Neutrophil (primary cell): Measurements from ENCODE around the gene POLA1.

Experiments
- H3K27ac ChIP-seq: fragments of 200-600 bp; sonication (generic); 2 replicates; pipeline ENCODE4 v1.5.1; 2016; ENCODE audit warnings: mild to moderate bottlenecking, moderate library complexity
- H3K27me3 ChIP-seq: fragments of 200-600 bp; sonication (generic); 2 replicates; pipeline ENCODE4 v1.6.0; 2016; ENCODE audit warnings: mild to moderate bottlenecking
- H3K36me3 ChIP-seq: fragments of 200-600 bp; sonication (generic); 2 replicates; pipeline ENCODE4 v1.5.1; 2017
- H3K4me1 ChIP-seq, 2 experiments: fragments of 200-600 bp in 1 of 2; sonication (generic) in 1 of 2; 1 replicate in 1 of 2; 2 replicates in 1 of 2; pipeline versions ENCODE4 v1.5.1 to v1.6.1; 2013 to 2016; ENCODE audit warnings: low read depth in 1 of 2, low read length in 1 of 2, mild to moderate bottlenecking in 1 of 2, moderate library complexity in 1 of 2; ENCODE audit not compliant: control insufficient read depth in 1 of 2, insufficient read depth in 1 of 2
- H3K4me3 ChIP-seq, 2 experiments: fragments of 200-600 bp in 1 of 2; sonication (generic) in 1 of 2; 1 replicate in 1 of 2; 2 replicates in 1 of 2; pipeline ENCODE4 v1.5.1; 2013 to 2016; ENCODE audit warnings: low read depth in 1 of 2, low read length in 1 of 2, mild to moderate bottlenecking in 1 of 2, moderate library complexity in 1 of 2
- H3K9me3 ChIP-seq: fragments of 200-600 bp; sonication (generic); 2 replicates; pipeline ENCODE4 v1.5.1; 2016
- CTCF ChIP-seq: fragments of 200-600 bp; sonication (generic); IDR thresholded peaks from 2 replicates; pipeline ENCODE4 v1.5.1; 2016; ENCODE audit warnings: antibody characterized with exemption

The POLA1 gene

DNA sequence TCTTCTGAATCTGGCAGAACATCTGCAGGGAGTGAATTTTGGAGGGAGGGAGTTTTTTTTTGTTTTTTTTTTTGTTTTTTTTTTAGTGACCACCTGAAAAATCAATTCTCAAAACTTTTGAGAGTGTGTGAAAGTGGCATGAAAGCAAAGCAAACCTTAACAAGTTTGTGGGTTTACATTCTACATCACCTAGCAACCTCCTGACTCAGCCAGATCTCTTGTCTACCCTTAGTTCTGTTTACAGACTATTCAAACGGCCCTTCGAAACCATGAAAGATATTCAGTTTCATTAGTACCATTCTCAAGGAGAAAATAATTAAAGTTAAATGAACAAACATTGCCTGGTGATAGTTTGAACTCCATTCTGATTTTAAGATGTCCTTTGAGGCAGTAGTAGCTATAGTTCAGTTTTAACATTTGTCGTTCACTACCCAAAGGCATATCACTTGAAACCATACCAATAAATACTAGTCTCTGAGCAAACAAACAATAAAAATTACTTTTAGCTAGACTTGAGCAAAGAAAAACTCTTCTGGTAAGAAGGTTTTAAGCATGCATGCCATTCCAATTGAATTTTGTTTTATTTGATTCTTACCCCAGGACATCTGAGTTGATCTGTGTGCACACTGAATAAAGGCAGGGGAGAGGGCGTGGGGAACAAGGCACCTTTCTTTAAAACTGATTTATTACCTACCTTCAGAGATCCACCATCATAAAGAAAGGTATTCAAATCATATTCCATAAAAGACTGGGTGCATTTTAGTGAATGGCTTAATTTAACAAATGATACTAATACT is 184.3 kb downstream of the POLA1 start:
- no peaks in the 10 kb centered on the region for H3K4me1 ChIP-seq
- H3K4me3 ChIP-seq = no peak overlapping the region
- H3K27me3 ChIP-seq = no peaks in the 10 kb centered on the region
- H3K36me3 ChIP-seq = no peaks in the 10 kb centered on the region
- no peaks in the 10 kb centered on the region for H3K9me3 ChIP-seq
- TF ChIP-seq CTCF = no peak
- H3K27ac ChIP-seq = no peak overlapping the region

DNA sequence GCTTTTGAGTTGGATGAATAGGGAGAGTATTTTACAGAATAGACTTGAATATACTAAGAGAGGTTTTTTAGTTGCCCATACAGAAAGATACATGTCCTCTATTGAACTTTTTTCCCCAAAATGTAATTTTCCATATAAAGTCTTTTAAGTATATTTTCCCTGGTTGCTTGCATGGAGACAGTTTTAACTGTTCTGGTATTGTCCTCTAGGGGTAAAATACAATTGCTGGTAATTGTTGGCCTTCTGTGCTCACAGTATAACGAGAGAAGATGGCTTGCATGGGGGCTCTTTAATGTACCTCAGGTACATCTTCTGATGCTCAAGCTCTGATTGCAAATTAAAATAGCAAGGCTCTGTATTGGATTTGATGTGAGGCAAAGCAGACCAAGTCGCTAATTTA is 186.0 kb downstream of the POLA1 start:
- H3K9me3 ChIP-seq = no peaks in the 10 kb centered on the region
- H3K4me1 ChIP-seq = no peaks in the 10 kb centered on the region
- no peaks in the 10 kb centered on the region for H3K27me3 ChIP-seq
- no peak for TF ChIP-seq CTCF
- H3K36me3 ChIP-seq = no peaks in the 10 kb centered on the region
- no peak overlapping the region for H3K4me3 ChIP-seq
- no peak overlapping the region for H3K27ac ChIP-seq

DNA sequence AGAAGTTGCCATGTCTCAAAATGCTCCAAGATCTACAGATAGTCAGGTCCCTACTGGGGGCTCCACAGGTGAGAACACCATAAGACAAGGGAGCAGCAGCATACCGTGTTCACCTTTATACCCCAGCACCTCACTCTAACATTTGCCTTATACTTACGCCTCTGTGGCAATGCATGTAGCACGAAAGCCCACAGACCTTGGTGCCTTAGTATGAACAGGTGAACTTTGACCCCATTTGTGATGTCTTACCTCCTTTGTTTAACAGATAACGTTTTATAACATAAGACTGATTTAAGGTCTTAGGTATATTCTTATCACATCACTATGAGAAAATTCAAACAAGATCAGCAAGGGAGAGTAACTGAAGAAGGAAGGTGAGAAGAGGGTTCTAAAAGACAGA is 193.2 kb downstream of the POLA1 start:
- Histone ChIP-seq H3K27me3 (no peaks in the 10 kb centered on the region), H3K9me3 (no peaks in the 10 kb centered on the region), H3K4me1 (no peaks in the 10 kb centered on the region), H3K4me3 (no peak overlapping the region), H3K27ac (no peak overlapping the region), H3K36me3 (no peaks in the 10 kb centered on the region)
- TF ChIP-seq CTCF = no peak

GRCh38 chrX:24890677-24891076 is 197.0 kb downstream of the POLA1 start:
- Histone ChIP-seq H3K27ac (no peak overlapping the region), H3K4me3 (no peak overlapping the region), H3K27me3 (no peaks in the 10 kb centered on the region), H3K4me1 (no peaks in the 10 kb centered on the region), H3K36me3 (no peaks in the 10 kb centered on the region), H3K9me3 (no peaks in the 10 kb centered on the region)
- TF ChIP-seq CTCF = no peak

GRCh38 chrX:24899391-24899790 is 205.7 kb downstream of the POLA1 start:
- no peak overlapping the region for H3K4me3 ChIP-seq
- H3K27me3 ChIP-seq = no peaks in the 10 kb centered on the region
- no peak overlapping the region for H3K27ac ChIP-seq
- TF ChIP-seq CTCF = no peak
- no peaks in the 10 kb centered on the region for H3K9me3 ChIP-seq
- no peaks in the 10 kb centered on the region for H3K36me3 ChIP-seq
- no peaks in the 10 kb centered on the region for H3K4me1 ChIP-seq
